Activated T-helper 17 cell treated with anti-CD3 and anti-CD28 coated beads, Interleukin-2, amount 50 U/mL, for 72 hours (primary cell): ENCODE data around the gene ITGA6. TPM values are rescaled to one million over a fixed set of nuclear protein-coding genes. Genes with fewer than 3 reads are reported as not detected.

Experiments
- ATAC-seq: fragments of 150-1000 bp; cut with Tn5 transposase; replicated peaks from 2 replicates; pipeline ENCODE4 v1.10.0; 2021; ENCODE audit warnings: mild to moderate bottlenecking, moderate library complexity
- H3K27ac Mint-ChIP-seq: one replicate; pipeline ENCODE4 v1.8.0; 2022; ENCODE audit warnings: mixed read lengths
- H3K27me3 Mint-ChIP-seq: one replicate; pipeline ENCODE4 v1.8.0; 2022; ENCODE audit warnings: mixed read lengths
- H3K36me3 Mint-ChIP-seq: one replicate; pipeline ENCODE4 v1.8.0; 2022; ENCODE audit warnings: low read depth, mild to moderate bottlenecking, mixed read lengths
- H3K4me1 Mint-ChIP-seq: one replicate; pipeline ENCODE4 v1.8.0; 2022; ENCODE audit warnings: mixed read lengths
- H3K4me3 Mint-ChIP-seq: one replicate; pipeline ENCODE4 v1.8.0; 2022; ENCODE audit warnings: mild to moderate bottlenecking, mixed read lengths
- H3K9me3 Mint-ChIP-seq: one replicate; pipeline ENCODE4 v1.8.0; 2022; ENCODE audit warnings: mixed read lengths
- total RNA-seq, 2 donors: library from RNA; stranded (reverse); gene quantifications; one replicate each; pipeline ENCODE4 v1.2.3, GENCODE V29; 2022

The ITGA6 gene
- total RNA-seq, 2 donors from 2014 or later: 2.2 to 4.9 TPM

DNA sequence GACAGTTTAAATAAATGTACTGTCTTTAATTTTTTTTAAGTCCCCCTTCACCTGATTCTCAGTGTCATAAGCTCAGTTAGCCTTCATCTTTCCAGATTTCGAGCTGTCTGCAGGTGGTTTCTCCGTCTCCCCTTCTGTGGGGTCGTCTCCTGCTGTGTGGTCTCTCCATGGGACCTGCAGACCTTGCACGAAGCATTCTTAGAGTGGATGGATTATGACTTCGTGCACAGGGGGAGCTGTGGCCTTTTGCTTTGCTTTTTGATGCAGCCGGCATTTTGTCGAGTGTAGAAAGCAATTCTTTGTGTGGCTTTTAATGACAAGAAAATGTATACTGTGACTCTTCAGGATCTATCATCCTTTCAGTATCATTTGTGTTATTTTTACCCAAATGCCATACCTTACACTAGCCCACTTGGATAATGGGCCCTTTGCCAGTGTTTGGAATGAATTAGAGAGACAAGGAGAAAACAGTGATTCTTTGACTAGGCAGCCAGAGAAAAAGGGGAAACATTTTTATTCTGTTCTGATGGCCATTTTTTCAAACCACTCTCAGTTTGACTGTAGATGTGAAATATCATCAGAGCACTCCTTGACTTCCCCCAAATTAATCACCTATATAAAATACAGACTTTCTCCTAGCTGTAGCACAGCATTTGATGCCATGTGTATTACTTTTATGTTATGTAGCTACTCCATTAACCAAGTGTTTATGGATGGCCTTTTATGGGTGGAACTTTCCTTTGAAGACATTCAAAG, 54.3 kb downstream of the ITGA6 start:
- Mint-ChIP-seq H3K27ac (peak overlapping the region; percentile 66), H3K36me3 (peaks cover 82% of the 10 kb centered on the region), H3K4me1 (peaks cover 16% of the 10 kb centered on the region), H3K27me3 (no peaks in the 10 kb centered on the region), H3K4me3 (no peak overlapping the region), H3K9me3 (no peaks in the 10 kb centered on the region)
- ATAC-seq: no peak

DNA sequence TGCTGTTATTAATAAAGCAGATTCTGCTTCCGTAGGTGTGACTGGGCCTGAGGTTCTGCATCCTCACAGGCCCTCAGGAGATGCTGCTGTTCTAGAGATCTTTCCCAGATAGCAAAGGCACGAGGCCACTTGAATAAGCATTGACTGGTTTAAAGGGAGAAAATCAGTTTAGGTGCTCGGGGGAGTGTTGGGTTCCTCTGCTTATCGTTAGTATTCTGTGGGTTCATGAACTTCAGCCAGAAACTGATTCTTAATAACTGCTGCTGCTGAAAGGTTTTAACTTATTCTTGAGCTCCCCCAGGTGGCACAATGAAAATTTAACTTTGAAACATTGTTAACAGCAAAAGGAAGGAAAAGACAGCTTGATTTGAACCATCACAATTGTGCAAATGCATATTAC, 56.9 kb downstream of the ITGA6 start:
- Mint-ChIP-seq H3K27ac (peak overlapping the region; percentile 47), H3K36me3 (peaks cover 91% of the 10 kb centered on the region), H3K4me3 (no peak overlapping the region), H3K9me3 (no peaks in the 10 kb centered on the region), H3K27me3 (no peaks in the 10 kb centered on the region), H3K4me1 (peaks cover 16% of the 10 kb centered on the region)
- no peak for ATAC-seq

DNA sequence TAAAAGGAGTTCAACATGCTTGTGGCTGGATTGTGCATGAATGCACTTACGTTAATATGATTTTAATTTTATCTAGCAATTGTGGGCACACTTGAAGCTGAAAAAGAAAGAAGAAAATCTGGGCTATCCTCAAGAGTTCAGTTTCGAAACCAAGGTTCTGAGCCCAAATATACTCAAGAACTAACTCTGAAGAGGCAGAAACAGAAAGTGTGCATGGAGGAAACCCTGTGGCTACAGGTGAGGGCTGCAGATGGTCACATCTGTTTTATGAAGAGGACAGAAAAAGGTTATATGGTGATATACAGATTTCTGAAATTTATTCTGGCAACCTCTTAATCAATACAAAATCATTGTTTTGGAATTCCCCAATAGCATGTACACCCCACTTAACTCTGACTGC, 57.3 kb downstream of the ITGA6 start:
- Mint-ChIP-seq H3K27me3 (no peaks in the 10 kb centered on the region), H3K4me1 (peaks cover 13% of the 10 kb centered on the region), H3K36me3 (peaks cover 91% of the 10 kb centered on the region), H3K27ac (no peak overlapping the region), H3K9me3 (no peaks in the 10 kb centered on the region), H3K4me3 (no peak overlapping the region)
- ATAC-seq: no peak

DNA sequence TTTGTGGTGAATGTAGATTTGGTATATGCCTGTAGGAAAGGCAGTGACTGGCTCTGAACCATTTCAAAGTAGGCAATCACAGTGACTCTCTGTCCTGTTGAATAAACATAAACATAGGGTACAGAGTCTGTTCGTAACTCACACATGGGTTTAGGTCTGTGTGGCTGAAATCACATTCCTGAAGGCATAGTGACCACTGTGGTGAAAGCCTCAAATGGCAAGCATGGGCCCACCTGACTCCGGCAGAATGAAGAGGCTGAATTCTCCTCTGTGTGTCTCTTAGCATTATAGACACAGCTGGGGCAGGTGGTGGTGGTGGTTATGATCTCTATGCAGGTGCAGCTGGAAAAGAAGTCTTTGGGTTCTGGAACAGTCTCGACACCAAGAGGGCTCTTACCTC, 61.2 kb downstream of the ITGA6 start:
- Mint-ChIP-seq H3K4me1 (peaks cover 4% of the 10 kb centered on the region), H3K27ac (peak overlapping the region; percentile 62), H3K36me3 (peaks cover 89% of the 10 kb centered on the region), H3K4me3 (no peak overlapping the region), H3K27me3 (no peaks in the 10 kb centered on the region), H3K9me3 (no peaks in the 10 kb centered on the region)
- ATAC-seq: no peak

DNA sequence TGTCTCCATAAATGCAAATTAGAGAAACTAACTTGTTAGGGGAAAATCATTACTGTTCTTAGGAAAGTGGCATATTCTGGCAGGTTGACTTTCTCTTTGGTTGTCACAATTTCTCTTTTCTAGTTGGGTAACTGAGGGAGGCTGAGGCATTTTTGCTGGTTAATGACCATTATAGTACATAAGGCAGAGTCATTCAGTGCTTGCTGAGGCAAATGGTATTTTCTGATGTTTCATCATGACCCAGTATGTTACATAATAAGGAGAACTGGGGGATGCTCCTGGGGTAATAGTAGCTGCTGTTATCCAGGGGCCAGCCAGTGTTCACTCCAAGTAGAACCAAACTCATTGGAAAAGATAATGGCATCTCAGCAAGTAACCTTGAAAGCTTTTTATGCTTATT, 62.3 kb downstream of the ITGA6 start:
- Mint-ChIP-seq H3K27me3 (no peaks in the 10 kb centered on the region), H3K4me1 (peaks cover 7% of the 10 kb centered on the region), H3K27ac (peak overlapping the region; percentile 62), H3K9me3 (no peaks in the 10 kb centered on the region), H3K36me3 (peaks cover 91% of the 10 kb centered on the region), H3K4me3 (no peak overlapping the region)
- no peak for ATAC-seq

DNA sequence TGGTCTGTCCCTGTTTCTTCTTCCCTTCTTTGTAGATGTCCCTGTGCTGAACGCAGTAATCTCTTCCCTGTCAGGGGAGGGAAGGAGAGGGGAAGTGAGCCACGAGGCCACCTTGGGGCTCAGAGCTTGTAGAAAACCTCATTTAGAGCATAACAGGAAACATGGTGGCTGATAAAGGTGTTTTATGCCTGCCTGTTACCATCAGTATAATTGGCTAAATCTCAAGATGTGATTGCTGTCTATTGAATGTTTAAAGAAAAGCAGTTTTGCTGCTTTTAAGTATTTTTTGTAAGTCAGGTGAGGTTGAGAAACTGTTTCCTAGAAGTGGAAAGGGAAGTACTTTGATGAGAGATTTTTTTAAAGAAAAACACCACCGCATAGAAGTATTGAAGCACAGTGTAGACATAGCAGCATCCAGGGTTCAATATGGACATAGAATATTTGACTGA, 68.8 kb downstream of the ITGA6 start:
- Mint-ChIP-seq H3K36me3 (peaks cover 73% of the 10 kb centered on the region), H3K27me3 (no peaks in the 10 kb centered on the region), H3K9me3 (no peaks in the 10 kb centered on the region), H3K27ac (peak overlapping the region; percentile 95), H3K4me3 (peak overlapping the region; percentile 73), H3K4me1 (peaks cover 29% of the 10 kb centered on the region)
- ATAC-seq: peak; percentile 66

DNA sequence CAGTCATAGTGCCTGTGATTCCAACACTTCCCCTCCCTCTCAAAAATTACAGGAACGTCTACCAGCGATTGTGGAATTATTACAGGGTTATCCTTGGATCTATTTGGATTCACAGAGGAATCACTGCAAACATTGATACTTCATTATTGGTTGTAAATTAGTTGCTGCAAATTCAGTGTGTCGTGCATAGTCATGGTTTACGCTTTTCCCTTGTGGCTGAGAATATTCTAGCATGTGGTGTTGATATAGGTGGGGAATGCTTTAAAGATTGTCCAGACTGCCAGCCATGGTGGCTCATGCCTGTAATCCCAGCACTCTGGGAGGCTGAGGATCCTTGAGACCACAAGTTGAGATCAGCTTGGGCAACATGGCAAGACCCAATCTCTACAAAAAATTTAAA, 79.8 kb downstream of the ITGA6 start:
- Mint-ChIP-seq H3K4me3 (no peak overlapping the region), H3K36me3 (peaks cover 69% of the 10 kb centered on the region), H3K9me3 (no peaks in the 10 kb centered on the region), H3K4me1 (peaks cover 9% of the 10 kb centered on the region), H3K27me3 (no peaks in the 10 kb centered on the region), H3K27ac (no peak overlapping the region)
- ATAC-seq: no peak

DNA sequence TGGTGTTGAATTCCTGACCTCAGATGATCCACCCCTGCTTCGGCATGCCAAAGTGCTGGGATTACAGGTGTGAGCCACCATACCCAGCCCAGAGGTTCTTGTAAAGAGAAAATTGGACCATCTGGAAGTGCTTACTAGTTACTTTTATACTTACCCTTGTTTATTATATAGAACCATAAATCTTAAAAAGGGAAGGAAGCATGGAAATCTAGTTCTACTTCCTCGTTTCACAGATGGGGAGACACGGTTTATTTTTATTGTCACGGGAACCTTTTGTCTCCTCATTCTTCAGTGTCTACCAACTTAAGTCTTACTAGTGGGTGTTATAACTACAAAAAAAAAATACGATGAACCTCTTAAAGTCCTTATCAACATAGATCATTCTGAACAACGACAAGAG, 82.7 kb downstream of the ITGA6 start:
- no peak for ATAC-seq
- H3K4me3 Mint-ChIP-seq: no peak overlapping the region
- peaks cover 12% of the 10 kb centered on the region for H3K9me3 Mint-ChIP-seq
- H3K27me3 Mint-ChIP-seq: no peaks in the 10 kb centered on the region
- peaks cover 56% of the 10 kb centered on the region for H3K36me3 Mint-ChIP-seq
- H3K27ac Mint-ChIP-seq: no peak overlapping the region
- H3K4me1 Mint-ChIP-seq: peaks cover 5% of the 10 kb centered on the region

DNA sequence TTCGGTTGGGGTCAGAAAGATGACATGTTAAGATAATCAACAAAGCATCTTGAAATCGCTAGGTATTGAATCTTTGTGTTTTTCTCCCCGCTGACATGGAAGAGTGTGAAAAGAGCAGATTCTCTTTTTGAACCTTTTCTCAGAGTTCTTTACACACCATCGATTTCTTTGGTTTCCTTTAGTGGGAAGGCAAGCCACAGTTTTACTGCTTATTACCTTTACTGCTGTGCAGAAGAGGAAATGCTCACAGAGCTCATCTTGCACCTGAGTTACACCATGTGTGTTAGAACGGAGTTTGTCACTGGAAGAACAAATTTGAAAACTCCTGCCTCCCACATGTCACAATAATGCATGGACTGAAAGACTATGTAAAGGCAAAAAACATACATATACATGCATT, 83.2 kb downstream of the ITGA6 start:
- Mint-ChIP-seq H3K36me3 (peaks cover 52% of the 10 kb centered on the region), H3K4me1 (peaks cover 5% of the 10 kb centered on the region), H3K9me3 (peaks cover 12% of the 10 kb centered on the region), H3K27me3 (no peaks in the 10 kb centered on the region), H3K27ac (no peak overlapping the region), H3K4me3 (no peak overlapping the region)
- ATAC-seq: no peak

DNA sequence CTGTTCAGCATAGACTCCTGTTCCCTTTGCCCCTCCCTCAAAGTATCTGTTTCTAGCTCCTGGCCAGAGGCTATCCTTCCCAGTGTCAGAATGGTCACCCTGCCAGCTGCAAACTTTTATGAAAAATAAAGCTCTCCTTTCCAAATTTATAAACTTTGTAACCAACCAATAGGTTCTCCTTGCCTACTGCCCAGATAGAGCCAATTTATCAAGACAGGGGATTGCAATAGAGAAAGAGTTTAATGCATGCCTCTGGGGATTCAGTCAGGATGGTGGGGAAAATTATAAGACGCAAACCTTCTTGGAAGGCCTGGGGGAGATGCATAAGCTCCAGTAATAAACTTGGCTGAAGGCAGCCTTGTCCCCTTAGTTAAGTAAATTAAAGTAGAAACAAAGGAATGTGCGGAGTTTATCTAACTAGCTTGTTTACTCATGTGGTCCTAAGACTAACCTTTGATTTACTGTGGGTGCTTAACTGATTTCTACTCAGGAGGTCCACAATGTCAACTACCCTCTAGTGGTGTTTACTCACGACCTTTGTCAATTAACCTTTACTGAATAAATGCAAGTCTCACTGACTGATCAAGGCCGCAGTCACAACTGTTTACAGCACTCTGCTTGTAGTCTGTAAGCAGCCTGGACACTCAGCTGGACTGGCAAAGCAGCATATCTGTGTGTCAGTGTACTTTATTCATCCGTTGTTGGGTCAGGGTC, 85.6 kb downstream of the ITGA6 start:
- Mint-ChIP-seq H3K36me3 (peaks cover 27% of the 10 kb centered on the region), H3K27ac (no peak overlapping the region), H3K4me3 (no peak overlapping the region), H3K9me3 (peaks cover 12% of the 10 kb centered on the region), H3K4me1 (peaks cover 5% of the 10 kb centered on the region), H3K27me3 (no peaks in the 10 kb centered on the region)
- no peak for ATAC-seq

DNA sequence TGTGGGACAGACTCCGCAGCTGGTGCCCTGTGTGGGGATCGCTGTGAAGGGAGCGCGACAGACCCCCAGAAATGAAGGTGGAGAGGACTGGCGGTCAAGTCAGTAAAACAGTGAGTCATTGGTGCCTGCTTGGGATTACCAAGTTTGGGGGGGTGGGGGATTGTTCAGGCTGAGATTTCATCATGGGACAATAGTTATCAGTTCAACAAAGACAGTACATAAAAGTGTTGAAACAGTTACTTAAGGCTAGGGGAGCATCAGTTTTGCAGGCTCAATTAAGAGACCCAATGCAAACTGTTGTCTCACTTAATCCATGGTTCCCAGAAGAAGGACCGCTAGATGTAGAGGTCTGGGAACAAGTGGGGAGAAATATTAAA, 86.1 kb downstream of the ITGA6 start:
- Mint-ChIP-seq H3K9me3 (peaks cover 12% of the 10 kb centered on the region), H3K36me3 (peaks cover 22% of the 10 kb centered on the region), H3K27me3 (no peaks in the 10 kb centered on the region), H3K4me1 (peaks cover 5% of the 10 kb centered on the region), H3K27ac (no peak overlapping the region), H3K4me3 (no peak overlapping the region)
- no peak for ATAC-seq

DNA sequence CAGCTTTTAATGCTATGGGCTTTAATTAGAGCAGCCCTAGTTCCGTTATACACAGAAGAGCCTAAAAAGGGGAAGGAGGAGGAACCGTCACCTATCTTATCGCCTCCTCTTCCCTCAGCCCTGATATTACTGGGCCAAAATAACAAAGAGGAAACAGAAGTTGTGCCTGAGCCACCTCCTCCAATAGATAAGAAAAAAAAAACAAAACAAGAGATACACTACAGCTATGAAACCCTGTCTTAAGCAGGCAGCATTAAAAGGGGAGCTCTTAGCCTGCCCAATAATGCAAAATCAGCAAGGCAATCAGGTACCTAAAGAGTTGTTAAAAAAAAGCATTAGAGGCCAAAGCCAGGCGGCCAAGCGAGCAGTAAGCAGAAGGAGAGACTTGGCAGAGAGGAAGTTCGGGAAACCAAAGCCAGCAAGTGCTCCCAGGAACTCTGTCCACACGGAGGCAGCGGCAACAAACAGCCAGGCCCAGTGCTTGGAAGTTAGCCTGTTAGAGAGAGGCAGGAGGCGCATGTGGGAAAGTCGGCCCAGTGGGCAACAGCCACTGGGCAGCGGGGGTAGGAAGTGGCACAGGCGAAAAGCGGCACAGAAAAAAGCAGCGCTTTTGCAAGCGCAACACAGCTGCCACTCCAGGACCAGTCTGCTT, 86.7 kb downstream of the ITGA6 start:
- Mint-ChIP-seq H3K27ac (no peak overlapping the region), H3K27me3 (no peaks in the 10 kb centered on the region), H3K36me3 (peaks cover 17% of the 10 kb centered on the region), H3K9me3 (peaks cover 12% of the 10 kb centered on the region), H3K4me3 (no peak overlapping the region), H3K4me1 (peaks cover 5% of the 10 kb centered on the region)
- ATAC-seq: no peak

DNA sequence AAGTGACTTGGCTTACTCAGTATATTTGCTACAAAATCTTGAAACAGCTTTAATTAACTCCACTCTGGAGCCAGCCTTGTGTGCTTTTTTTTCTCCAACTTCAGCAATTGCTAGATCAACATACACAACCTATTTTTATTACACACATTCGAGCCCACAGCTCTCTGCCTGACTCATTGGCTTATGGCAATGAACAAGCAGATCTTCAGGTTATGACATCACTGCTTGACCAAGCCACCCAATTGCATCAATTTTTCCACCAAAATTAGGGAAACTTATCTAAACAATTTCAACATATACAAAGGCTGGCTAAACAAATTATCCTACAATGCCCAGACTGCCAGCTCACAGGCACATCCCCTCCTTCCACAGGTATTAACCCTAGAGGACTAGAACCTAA, 88.9 kb downstream of the ITGA6 start:
- H3K27ac Mint-ChIP-seq: no peak overlapping the region
- peaks cover 10% of the 10 kb centered on the region for H3K36me3 Mint-ChIP-seq
- no peak for ATAC-seq
- no peaks in the 10 kb centered on the region for H3K27me3 Mint-ChIP-seq
- H3K4me3 Mint-ChIP-seq: no peak overlapping the region
- no peaks in the 10 kb centered on the region for H3K4me1 Mint-ChIP-seq
- peaks cover 22% of the 10 kb centered on the region for H3K9me3 Mint-ChIP-seq

DNA sequence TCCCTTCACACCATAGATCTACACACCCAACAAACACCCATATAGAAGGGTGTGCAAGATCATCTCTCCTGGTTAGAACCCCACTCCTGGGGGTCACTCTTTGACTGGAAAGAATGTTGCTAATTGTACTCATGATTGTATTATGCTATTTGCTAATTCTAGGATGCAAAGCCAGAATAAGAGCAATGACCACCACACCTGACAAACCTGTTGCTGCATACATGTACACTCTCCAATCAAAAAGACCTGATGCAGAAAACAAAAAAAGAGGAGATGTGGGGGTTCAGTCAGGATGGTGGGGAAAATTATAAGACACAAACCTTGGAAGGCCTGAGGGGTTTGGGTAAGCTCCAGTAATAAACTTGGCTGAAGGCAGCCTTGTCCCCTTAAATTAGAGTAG, 91.6 kb downstream of the ITGA6 start:
- peaks cover 12% of the 10 kb centered on the region for H3K9me3 Mint-ChIP-seq
- H3K4me3 Mint-ChIP-seq: no peak overlapping the region
- no peaks in the 10 kb centered on the region for H3K27me3 Mint-ChIP-seq
- no peaks in the 10 kb centered on the region for H3K4me1 Mint-ChIP-seq
- H3K36me3 Mint-ChIP-seq: no peaks in the 10 kb centered on the region
- H3K27ac Mint-ChIP-seq: no peak overlapping the region
- ATAC-seq: no peak

DNA sequence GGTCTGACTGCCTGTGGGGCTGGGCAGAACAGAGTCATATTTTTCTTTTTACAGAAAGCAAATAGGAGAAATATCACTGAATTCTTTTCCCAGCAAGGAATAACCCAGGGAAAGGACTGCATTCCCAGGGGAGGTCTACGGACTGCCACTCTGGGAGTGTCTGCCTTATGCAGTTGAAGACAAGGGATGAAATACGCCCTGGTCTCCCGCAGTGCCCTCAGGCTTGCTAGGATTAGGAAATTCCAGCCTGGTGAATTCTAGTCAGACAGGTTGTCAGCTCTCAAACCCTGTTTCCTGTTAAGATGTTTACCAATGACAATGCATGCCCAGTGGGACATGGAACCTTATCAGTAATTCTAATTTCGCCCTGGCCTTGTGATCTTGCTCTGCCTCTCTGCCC, 98.2 kb downstream of the ITGA6 start:
- no peak overlapping the region for H3K4me3 Mint-ChIP-seq
- no peaks in the 10 kb centered on the region for H3K27me3 Mint-ChIP-seq

More for the DNA sequence above, 98.2 kb downstream of the ITGA6 start:
- Mint-ChIP-seq H3K9me3 (peaks cover 20% of the 10 kb centered on the region), H3K27ac (peak overlapping the region; percentile 41), H3K4me1 (no peaks in the 10 kb centered on the region), H3K36me3 (peaks cover 14% of the 10 kb centered on the region)
- ATAC-seq: no peak
